ENCODE data around the gene EPB41L2.

Gene EPB41L2

DNA sequence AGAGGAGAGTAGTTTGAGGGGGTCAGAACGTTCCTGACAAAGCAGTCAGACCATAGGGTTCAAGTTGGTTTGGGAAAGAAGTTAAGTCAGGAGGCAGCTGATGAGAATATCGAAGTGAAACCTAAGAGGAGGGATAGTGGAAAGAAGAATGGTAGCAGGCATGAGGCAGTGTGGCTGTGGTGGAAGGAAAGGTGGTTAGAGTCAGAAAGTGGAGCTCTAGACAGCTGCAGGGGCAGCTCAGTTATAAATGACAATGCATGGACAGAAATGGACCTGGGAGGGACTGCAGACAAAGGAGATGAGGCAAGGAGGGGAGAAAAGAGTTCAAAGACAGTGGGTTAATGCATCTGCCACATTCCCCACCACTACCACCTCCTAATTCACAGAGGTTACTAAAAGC lies 169.3 kb downstream of the EPB41L2 start:
- no peaks in the 10 kb centered on the region for H3K4me1 ChIP-seq (ENCODE audit: low read length)
- TF ChIP-seq EZH2phosphoT487 (IDR thresholded peaks at IDR 0.05; ENCODE audit: low read depth), result no peak
- TF ChIP-seq, protein P1, sequence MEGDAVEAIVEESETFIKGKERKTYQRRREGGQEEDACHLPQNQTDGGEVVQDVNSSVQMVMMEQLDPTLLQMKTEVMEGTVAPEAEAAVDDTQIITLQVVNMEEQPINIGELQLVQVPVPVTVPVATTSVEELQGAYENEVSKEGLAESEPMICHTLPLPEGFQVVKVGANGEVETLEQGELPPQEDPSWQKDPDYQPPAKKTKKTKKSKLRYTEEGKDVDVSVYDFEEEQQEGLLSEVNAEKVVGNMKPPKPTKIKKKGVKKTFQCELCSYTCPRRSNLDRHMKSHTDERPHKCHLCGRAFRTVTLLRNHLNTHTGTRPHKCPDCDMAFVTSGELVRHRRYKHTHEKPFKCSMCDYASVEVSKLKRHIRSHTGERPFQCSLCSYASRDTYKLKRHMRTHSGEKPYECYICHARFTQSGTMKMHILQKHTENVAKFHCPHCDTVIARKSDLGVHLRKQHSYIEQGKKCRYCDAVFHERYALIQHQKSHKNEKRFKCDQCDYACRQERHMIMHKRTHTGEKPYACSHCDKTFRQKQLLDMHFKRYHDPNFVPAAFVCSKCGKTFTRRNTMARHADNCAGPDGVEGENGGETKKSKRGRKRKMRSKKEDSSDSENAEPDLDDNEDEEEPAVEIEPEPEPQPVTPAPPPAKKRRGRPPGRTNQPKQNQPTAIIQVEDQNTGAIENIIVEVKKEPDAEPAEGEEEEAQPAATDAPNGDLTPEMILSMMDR (IDR thresholded peaks at IDR 0.05; ENCODE audit: low read depth, low read length), result no peak

DNA sequence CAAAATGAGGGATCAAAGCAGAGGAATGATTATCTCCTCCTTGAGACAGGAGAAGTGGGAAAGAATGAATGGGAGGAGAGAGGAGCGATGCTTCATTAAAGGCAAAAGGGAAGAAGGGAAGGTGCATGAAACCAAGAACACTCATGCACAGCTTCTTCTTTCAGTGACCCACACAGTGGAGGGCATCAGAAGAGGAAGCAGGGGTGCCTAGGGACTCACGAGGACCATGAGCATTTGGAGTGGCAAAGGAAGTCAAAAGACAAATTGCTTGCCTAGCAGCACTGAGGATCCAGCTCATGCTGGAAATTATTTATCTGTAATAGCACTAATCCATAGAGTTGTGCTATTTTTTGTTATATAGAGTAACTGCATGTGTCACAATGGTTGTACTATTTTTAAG lies 169.8 kb downstream of the EPB41L2 start:
- H2AFZ ChIP-seq (ENCODE audit: low read depth, low read length), result no peak overlapping the region
- no peaks in the 10 kb centered on the region for H3K9me3 ChIP-seq (ENCODE audit: insufficient read depth, low read length)
- H3K4me2 ChIP-seq (ENCODE audit: low read length), result no peak overlapping the region
- no peaks in the 10 kb centered on the region for H3K36me3 ChIP-seq (replicated peaks; ENCODE audit: low read depth, low read length)
- H4K20me1 ChIP-seq (ENCODE audit: insufficient read depth, low read length), result no peaks in the 10 kb centered on the region
- no peak overlapping the region for H3K27ac ChIP-seq (ENCODE audit: low read length)
- no peaks in the 10 kb centered on the region for H3K27me3 ChIP-seq (ENCODE audit: low read depth, low read length)
- H3K79me2 ChIP-seq (ENCODE audit: low read length), result no peaks in the 10 kb centered on the region
- TF ChIP-seq EZH2phosphoT487 (IDR thresholded peaks at IDR 0.05; ENCODE audit: low read depth), result no peak
- TF ChIP-seq, protein P1 (IDR thresholded peaks at IDR 0.05; ENCODE audit: low read depth, low read length), result no peak
- no peaks in the 10 kb centered on the region for H3K4me1 ChIP-seq (ENCODE audit: low read length)
- H3K9ac ChIP-seq (ENCODE audit: low read length), result no peak overlapping the region
- H3K4me3 ChIP-seq (ENCODE audit: low read length), result no peak overlapping the region

More for the DNA sequence above, 169.3 kb downstream of the EPB41L2 start:
- Histone ChIP-seq H3K4me2 (ENCODE audit: low read length) (no peak overlapping the region), H3K27me3 (ENCODE audit: low read depth, low read length) (no peaks in the 10 kb centered on the region), H3K4me3 (ENCODE audit: low read length) (no peak overlapping the region), H3K79me2 (ENCODE audit: low read length) (no peaks in the 10 kb centered on the region), H3K9me3 (ENCODE audit: insufficient read depth, low read length) (no peaks in the 10 kb centered on the region), H3K36me3 (replicated peaks; ENCODE audit: low read depth, low read length) (no peaks in the 10 kb centered on the region), H3K27ac (ENCODE audit: low read length) (no peak overlapping the region), H4K20me1 (ENCODE audit: insufficient read depth, low read length) (no peaks in the 10 kb centered on the region), H3K9ac (ENCODE audit: low read length) (no peak overlapping the region), H2AFZ (ENCODE audit: low read depth, low read length) (no peak overlapping the region)

DNA sequence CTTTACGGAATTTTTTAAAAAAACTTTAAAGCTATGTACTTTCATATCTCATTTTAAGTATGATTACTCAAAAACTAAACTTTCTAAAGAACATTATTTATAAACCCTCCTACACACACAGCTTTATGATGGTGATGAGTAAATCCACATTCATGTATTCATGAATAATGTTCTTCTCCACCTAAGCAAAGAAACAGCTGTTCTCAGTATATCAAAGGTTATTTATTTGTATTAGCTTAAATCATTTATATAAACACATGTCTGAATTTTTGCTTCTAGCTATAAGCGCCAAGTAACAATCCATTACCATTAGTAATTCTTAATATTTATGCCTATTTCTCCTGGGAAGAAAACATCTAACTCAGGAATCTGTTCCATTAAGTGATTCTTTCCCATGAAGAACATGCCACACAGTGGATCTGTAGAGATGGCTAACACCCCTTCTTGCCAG lies 172.5 kb downstream of the EPB41L2 start:
- H3K27ac ChIP-seq (ENCODE audit: low read length), result no peak overlapping the region
- H3K4me1 ChIP-seq (ENCODE audit: low read length), result no peaks in the 10 kb centered on the region
- no peak overlapping the region for H3K9ac ChIP-seq (ENCODE audit: low read length)
- H4K20me1 ChIP-seq (ENCODE audit: insufficient read depth, low read length), result no peaks in the 10 kb centered on the region
- H2AFZ ChIP-seq (ENCODE audit: low read depth, low read length), result no peak overlapping the region
- H3K36me3 ChIP-seq (replicated peaks; ENCODE audit: low read depth, low read length), result no peaks in the 10 kb centered on the region
- H3K4me3 ChIP-seq (ENCODE audit: low read length), result no peak overlapping the region
- H3K27me3 ChIP-seq (ENCODE audit: low read depth, low read length), result no peaks in the 10 kb centered on the region
- no peaks in the 10 kb centered on the region for H3K79me2 ChIP-seq (ENCODE audit: low read length)
- no peak overlapping the region for H3K4me2 ChIP-seq (ENCODE audit: low read length)
- TF ChIP-seq, protein P1 (IDR thresholded peaks at IDR 0.05; ENCODE audit: low read depth, low read length), result no peak
- TF ChIP-seq EZH2phosphoT487 (IDR thresholded peaks at IDR 0.05; ENCODE audit: low read depth), result no peak
- no peaks in the 10 kb centered on the region for H3K9me3 ChIP-seq (ENCODE audit: insufficient read depth, low read length)

DNA sequence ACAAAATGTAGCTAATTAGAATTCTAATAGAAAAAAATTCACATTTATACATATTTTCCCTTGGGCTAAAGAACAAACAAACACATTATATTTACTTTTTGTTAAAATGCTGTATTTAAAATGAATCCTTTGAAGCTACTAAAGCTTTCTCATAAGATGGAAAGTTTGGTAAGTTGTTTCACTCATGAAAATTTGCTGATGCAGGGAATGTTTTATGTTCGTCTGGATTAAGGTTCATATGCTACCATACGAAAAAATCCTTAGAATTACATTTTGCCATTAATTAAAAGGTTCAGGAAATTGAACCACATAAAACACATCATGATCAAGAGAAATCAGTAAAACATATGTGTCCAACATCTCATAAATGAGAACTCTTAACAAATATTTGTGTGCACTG lies 173.6 kb downstream of the EPB41L2 start:
- Histone ChIP-seq H4K20me1 (ENCODE audit: insufficient read depth, low read length) (no peaks in the 10 kb centered on the region), H3K4me2 (ENCODE audit: low read length) (no peak overlapping the region), H3K79me2 (ENCODE audit: low read length) (no peaks in the 10 kb centered on the region), H3K4me3 (ENCODE audit: low read length) (no peak overlapping the region), H3K4me1 (ENCODE audit: low read length) (peaks cover 7% of the 10 kb centered on the region), H3K36me3 (replicated peaks; ENCODE audit: low read depth, low read length) (no peaks in the 10 kb centered on the region), H3K9me3 (ENCODE audit: insufficient read depth, low read length) (no peaks in the 10 kb centered on the region), H3K27ac (ENCODE audit: low read length) (no peak overlapping the region), H2AFZ (ENCODE audit: low read depth, low read length) (no peak overlapping the region), H3K27me3 (ENCODE audit: low read depth, low read length) (no peaks in the 10 kb centered on the region), H3K9ac (ENCODE audit: low read length) (no peak overlapping the region)
- no peak for TF ChIP-seq EZH2phosphoT487 (IDR thresholded peaks at IDR 0.05; ENCODE audit: low read depth)
- TF ChIP-seq, protein P1 (IDR thresholded peaks at IDR 0.05; ENCODE audit: low read depth, low read length), result no peak
